RWPE1 (cell line): ENCODE results near the gene HSD17B12.

Source experiments
- CTCF ChIA-PET: fragments of 350-600 bp; sonication (Branson Sonifier 250); formaldehyde crosslinking; extraction: SDS; loops from one replicate; lab custom pipeline; 2021; lab: Yijun Ruan, JAX
- POLR2A ChIA-PET: fragments of 400-600 bp; formaldehyde crosslinking; extraction: SDS; loops from one replicate; lab custom pipeline; 2020; ENCODE audit warnings: antibody characterized with exemption; ENCODE audit not compliant: low non-redundant PET; lab: Yijun Ruan, JAX
- DNase-seq: peaks from one replicate; pipeline ENCODE4 v3.0.0; 2012; ENCODE audit warnings: low spot score
- H3K27ac ChIP-seq: fragments of 450-650 bp; 2 replicates; pipeline ENCODE4 v1.5.1; 2017
- TF ChIP-seq, protein P1 (sequence below): fragments of 450-650 bp; conservative IDR thresholded peaks from 2 replicates; pipeline ENCODE4 v1.5.1; 2017; ENCODE audit warnings: low read depth, mild to moderate bottlenecking

HSD17B12 gene

DNA sequence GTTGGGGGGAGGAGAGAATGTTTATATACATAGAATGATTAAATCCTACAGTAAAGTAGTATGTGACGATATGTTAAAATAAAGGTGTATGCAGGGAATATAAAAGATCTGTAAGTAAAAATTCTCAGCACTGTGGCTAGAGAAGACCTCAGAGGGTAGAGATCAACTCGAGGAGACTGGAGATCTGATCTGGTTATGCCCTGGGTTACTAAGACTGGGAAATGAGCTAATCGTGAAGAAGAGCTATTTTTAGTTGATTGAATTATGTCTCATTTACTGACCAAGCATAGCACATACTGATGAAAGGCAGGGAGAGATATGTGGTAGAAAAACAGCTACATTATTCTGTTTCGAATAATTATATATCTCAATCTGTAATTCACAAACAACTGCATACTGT is 157.3 kb downstream of the HSD17B12 start:
- CTCF ChIA-PET, result no interaction called here
- POLR2A ChIA-PET, result no interaction called here
- TF ChIP-seq, protein P1, sequence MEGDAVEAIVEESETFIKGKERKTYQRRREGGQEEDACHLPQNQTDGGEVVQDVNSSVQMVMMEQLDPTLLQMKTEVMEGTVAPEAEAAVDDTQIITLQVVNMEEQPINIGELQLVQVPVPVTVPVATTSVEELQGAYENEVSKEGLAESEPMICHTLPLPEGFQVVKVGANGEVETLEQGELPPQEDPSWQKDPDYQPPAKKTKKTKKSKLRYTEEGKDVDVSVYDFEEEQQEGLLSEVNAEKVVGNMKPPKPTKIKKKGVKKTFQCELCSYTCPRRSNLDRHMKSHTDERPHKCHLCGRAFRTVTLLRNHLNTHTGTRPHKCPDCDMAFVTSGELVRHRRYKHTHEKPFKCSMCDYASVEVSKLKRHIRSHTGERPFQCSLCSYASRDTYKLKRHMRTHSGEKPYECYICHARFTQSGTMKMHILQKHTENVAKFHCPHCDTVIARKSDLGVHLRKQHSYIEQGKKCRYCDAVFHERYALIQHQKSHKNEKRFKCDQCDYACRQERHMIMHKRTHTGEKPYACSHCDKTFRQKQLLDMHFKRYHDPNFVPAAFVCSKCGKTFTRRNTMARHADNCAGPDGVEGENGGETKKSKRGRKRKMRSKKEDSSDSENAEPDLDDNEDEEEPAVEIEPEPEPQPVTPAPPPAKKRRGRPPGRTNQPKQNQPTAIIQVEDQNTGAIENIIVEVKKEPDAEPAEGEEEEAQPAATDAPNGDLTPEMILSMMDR, result no peak
- no peak overlapping the region for H3K27ac ChIP-seq
- DNase-seq, result no peak

DNA sequence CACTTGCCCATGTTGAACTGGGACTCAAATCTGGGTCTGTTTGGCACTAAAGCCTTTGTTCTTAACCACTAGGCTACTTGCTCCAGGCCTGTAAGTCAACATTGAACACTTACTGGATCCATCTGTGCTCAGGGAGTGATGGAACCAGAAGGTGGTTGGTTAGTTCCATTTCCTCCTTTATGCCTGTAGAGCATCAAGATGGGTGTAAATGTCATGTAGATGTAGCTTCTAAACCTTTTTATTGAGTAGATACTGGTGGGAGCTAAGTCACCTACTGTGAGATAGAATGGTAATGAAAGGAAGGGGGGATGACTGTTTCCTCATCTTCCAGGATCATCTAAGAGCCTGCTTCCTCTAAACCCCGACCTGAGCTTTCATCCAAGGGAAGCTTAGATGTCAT is 161.5 kb downstream of the HSD17B12 start:
- ChIA-PET CTCF (interaction anchor here (0.6 to 1.2 kb wide), 3 partner anchors 9 to 129 kb away, joined by 3 read pairs; no protein-coding TSS in a partner anchor), POLR2A (no interaction called here)
- no peak overlapping the region for H3K27ac ChIP-seq
- TF ChIP-seq, protein P1, result no peak
- DNase-seq, result no peak

DNA sequence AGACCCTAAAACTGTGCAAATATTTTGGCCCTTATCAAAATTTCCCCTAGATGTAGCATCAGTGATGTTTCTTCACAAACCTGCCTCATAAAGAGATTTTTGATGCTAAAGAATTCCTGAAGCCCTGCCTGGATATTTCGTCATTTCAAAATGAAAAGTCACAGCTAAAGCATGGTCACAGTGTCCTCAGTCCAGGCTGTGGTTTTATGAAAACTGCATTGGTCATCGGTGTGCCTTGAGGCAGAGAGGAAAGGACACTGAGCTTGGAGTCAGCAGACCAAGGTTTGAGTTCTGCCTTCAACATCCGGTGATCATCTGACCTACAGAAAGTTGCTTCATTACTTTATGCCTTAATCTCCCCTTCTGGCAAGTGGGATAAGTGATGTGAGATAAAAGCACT is 165.3 kb downstream of the HSD17B12 start:
- DNase-seq, result no peak

DNA sequence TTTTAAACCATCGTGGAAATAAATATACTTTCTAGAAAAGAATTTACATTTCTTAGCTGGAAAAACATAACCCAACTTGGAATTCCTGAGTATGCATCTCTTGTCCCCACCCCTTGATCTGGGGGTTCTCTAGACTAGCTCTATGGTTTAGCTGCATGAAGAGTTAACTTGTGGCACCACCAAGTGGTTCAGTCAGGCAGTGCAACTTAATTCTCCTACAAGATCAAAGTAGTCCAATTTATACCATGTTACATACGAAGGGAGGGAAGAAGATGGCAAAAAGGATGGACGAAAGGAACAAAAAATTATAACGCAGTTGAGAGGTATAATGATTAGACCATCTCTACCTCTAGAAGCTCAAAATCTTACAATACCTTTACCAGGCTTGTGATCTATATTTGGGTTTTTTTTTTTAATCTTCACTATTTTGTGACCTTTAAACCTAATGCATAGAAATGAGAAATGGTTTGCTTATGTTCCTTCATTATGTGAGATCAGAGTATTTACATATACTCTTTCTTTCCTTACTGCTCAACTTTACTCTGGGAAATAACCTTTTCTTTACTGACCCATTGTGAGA is 171.6 kb downstream of the HSD17B12 start:
- DNase-seq, result peak; percentile 62
- POLR2A ChIA-PET, result no interaction called here

More for the DNA sequence above, 165.3 kb downstream of the HSD17B12 start:
- CTCF ChIA-PET, result no interaction called here
- TF ChIP-seq, protein P1, result no peak
- POLR2A ChIA-PET, result no interaction called here
- H3K27ac ChIP-seq, result no peak overlapping the region

DNA sequence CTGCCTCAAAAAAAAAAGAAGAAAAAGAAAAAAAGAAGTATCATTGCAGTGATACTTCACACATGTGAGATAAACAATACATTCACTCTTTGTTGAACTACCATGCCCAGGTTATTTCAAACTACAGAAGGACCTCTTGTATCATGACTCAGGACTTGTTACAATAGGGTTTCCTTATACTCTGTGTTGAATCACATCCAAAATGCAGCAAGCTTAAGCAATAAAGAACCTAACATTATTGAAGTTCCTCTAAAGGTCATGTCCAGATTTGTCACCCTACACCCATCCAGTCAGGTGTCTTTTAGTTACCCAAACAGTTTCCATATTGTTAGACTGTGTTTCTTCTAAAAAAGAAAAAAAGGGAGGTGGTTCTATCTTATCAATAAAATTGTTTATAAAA is 173.2 kb downstream of the HSD17B12 start:
- CTCF ChIA-PET, result no interaction called here
- DNase-seq, result no peak
- TF ChIP-seq, protein P1, result no peak
- H3K27ac ChIP-seq, result no peak overlapping the region
- POLR2A ChIA-PET, result no interaction called here

More for the DNA sequence above, 171.6 kb downstream of the HSD17B12 start:
- TF ChIP-seq, protein P1, result peak; percentile 84
- CTCF ChIA-PET, result interaction anchor here (0.5 to 1.8 kb wide), 14 partner anchors 11 to 418 kb away, joined by 3 to 7 read pairs (median 4); partner anchors contain the start of gene EXT2
- no peak overlapping the region for H3K27ac ChIP-seq

DNA sequence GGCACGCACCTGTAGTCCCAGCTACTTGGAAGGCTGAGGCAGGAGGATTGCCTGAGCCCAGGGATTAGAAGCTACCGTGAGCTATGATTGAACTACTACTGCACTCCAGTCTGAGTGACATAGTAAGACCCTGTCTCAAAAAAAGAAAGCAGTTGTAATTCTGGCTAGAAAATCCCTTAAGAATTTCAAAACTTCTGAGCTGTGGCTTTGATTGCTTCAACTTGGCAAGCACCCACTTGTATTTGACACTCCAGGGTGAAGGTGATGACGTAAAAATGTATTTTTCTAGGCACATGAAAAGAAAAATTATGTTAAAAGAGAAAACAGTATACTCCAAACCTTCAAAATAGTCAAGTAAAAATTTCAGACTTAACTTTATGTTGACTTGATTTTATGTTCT is 176.5 kb downstream of the HSD17B12 start:
- TF ChIP-seq, protein P1, result no peak
- CTCF ChIA-PET, result no interaction called here
- no peak overlapping the region for H3K27ac ChIP-seq
- POLR2A ChIA-PET, result no interaction called here
- no peak for DNase-seq
